Activated T-helper 1 cell treated with anti-CD3 and anti-CD28 coated beads, Interleukin-12 subunit alpha, Interleukin-12 subunit beta, Interleukin-2, Interleukin-4 antibody, amounts not matched to agents 30 ng/mL and 10 ng/mL and 1 ng/mL, durations not matched to agents 14 hours and 24 hours and 36 hours (primary cell): ENCODE measurements around the gene TUBB6. TPM values are rescaled to one million over a fixed set of nuclear protein-coding genes. Genes with fewer than 3 reads are reported as not detected.

ENCODE experiments used
- DNase-seq: peaks from one replicate; pipeline ENCODE4 v3.0.0; 2021; ENCODE audit warnings: low spot score
- H3K27ac Mint-ChIP-seq: one replicate; pipeline ENCODE4 v1.8.0; 2021; ENCODE audit warnings: mild to moderate bottlenecking, mixed read lengths
- H3K27me3 Mint-ChIP-seq: one replicate; pipeline ENCODE4 v1.8.0; 2022; ENCODE audit warnings: mild to moderate bottlenecking, moderate library complexity, mixed read lengths; ENCODE audit not compliant: insufficient read depth
- H3K36me3 Mint-ChIP-seq: one replicate; pipeline ENCODE4 v1.8.0; 2021; ENCODE audit warnings: low read depth, mixed read lengths
- H3K4me1 Mint-ChIP-seq: one replicate; pipeline ENCODE4 v1.8.0; 2021; ENCODE audit warnings: low read depth, mixed read lengths
- H3K4me3 Mint-ChIP-seq: one replicate; pipeline ENCODE4 v1.8.0; 2021; ENCODE audit warnings: mild to moderate bottlenecking, moderate library complexity, mixed read lengths
- H3K9me3 Mint-ChIP-seq: one replicate; pipeline ENCODE4 v1.8.0; 2021; ENCODE audit warnings: mixed read lengths
- intact Hi-C: fragments of 100-400 bp; cut with micrococcal nuclease; formaldehyde crosslinking; loops from one replicate; pipeline ENCODE4 v1.15.1; 2024
- total RNA-seq: library from RNA; stranded (reverse); gene quantifications from 2 replicates; pipeline ENCODE4 v1.2.3, GENCODE V29; 2022

The TUBB6 gene
- total RNA-seq, 1 donor from 2014 or later, result 32.1 TPM

DNA sequence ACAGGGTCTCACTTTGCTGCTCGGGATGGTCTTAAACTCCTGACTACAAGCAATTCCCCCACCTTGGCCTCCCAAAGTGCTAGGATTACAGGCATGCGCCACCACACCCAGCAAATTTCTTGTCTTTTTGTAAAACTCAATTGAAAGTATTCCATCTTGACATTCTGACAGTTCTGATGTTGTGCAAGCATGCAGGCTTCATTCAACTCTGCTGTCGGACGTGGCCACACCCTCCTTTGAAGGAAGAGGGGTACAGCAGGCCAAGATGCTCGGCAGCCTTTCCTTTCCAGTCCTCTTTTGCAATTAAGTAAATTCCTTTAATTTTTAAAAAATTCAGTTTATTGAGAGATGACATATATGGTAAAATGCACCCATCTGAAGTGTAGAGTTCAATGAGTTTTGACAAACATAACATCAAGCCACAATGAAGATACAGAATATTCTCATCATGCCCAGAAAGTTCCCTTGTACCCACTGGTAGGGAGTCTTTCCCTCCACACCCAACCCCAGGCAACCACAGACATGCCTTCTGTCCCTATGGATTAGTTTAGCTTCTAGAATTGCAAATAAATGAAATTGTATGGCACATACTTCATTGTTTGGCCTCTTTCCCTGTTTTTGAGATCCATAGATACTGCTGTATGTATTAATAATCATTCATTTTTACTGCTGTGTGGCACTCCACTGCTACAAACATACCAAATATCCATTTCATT, 33.1 kb downstream of the TUBB6 start:
- intact Hi-C loops, result no loop called here
- H3K27ac Mint-ChIP-seq, result no peak overlapping the region
- no peak overlapping the region for H3K4me3 Mint-ChIP-seq
- H3K4me1 Mint-ChIP-seq, result no peaks in the 10 kb centered on the region
- H3K36me3 Mint-ChIP-seq, result peaks cover 45% of the 10 kb centered on the region
- no peaks in the 10 kb centered on the region for H3K27me3 Mint-ChIP-seq
- no peaks in the 10 kb centered on the region for H3K9me3 Mint-ChIP-seq
- DNase-seq, result no peak

DNA sequence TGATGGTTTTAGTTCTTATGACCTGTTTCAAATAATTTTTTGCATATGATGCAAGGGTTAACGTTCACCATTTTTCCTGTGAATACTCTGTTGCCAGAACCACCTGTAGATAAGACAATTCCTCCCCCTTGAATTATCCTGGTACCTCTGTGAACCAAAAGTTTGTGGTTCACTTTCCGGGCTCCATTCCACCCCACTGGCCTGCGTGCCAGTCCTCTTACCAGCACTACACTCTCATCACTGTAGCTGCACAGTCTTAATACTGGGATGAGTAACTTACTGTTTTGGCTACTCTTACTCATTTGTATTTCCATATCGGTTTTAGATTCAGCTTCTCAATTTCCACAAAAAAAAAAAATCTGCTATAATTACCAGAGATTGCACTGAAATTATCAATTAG, 34.6 kb downstream of the TUBB6 start:
- no peaks in the 10 kb centered on the region for H3K4me1 Mint-ChIP-seq
- intact Hi-C loops, result no loop called here
- H3K4me3 Mint-ChIP-seq, result no peak overlapping the region
- no peak for DNase-seq
- no peak overlapping the region for H3K27ac Mint-ChIP-seq
- H3K9me3 Mint-ChIP-seq, result no peaks in the 10 kb centered on the region
- peaks cover 45% of the 10 kb centered on the region for H3K36me3 Mint-ChIP-seq
- no peaks in the 10 kb centered on the region for H3K27me3 Mint-ChIP-seq

DNA sequence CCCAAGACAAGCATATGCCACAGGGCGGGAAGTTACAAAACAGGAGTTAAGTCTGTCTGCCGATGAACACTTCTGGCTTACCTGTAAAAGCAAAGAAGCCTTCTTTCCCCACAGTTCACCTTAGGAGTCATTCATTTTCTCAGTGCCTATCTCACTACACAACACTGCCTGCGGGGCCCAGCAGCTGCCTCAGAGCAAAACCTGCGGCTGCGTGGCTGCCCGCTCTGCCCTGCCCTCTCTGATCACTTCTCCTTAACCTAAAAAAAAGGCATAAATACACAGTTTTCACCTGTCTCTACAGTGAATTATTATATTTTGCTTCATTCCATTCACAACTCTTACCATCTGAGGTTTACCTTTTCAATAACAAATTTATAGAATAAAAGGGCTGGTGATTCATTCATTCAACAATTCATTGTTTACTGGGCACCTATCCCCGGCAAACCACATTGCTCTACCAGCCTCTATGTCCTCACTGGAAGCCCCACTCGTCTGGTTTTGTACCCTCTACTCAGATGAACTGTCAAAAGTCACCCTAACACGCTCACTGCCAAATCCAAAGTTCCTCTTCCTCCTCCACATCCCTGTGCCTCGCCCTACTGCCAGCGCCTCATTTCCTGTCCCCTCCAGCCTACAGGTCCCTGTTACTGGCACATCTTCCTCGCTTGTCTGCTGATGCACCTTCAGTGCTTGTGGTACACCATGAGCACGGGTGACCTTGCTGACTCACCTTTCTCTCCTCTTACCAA, 37.6 kb downstream of the TUBB6 start:
- Mint-ChIP-seq H3K27ac (no peak overlapping the region), H3K4me3 (no peak overlapping the region), H3K27me3 (no peaks in the 10 kb centered on the region), H3K4me1 (no peaks in the 10 kb centered on the region), H3K9me3 (no peaks in the 10 kb centered on the region), H3K36me3 (peaks cover 49% of the 10 kb centered on the region)
- intact Hi-C loops, result no loop called here
- DNase-seq, result no peak

DNA sequence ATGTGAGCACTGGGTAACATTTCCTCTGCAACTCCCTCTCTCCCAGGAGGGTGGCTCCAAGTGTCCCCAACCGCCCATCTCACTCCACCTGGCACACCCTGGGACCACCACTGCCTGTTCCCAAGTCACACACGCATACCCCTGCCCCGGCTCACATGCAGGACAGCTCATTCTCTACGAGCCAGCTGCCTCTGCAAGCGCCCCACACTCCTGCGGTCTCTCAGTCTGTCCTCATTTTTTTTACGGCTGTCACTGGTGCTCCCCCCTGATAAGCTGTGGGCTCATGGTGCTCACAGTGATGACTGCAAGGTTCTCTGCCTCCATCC, 38.2 kb downstream of the TUBB6 start:
- no peak overlapping the region for H3K4me3 Mint-ChIP-seq
- H3K27ac Mint-ChIP-seq, result no peak overlapping the region
- no peaks in the 10 kb centered on the region for H3K27me3 Mint-ChIP-seq
- no peaks in the 10 kb centered on the region for H3K4me1 Mint-ChIP-seq
- DNase-seq, result no peak
- intact Hi-C loops, result no loop called here
- no peaks in the 10 kb centered on the region for H3K9me3 Mint-ChIP-seq
- H3K36me3 Mint-ChIP-seq, result peaks cover 53% of the 10 kb centered on the region

DNA sequence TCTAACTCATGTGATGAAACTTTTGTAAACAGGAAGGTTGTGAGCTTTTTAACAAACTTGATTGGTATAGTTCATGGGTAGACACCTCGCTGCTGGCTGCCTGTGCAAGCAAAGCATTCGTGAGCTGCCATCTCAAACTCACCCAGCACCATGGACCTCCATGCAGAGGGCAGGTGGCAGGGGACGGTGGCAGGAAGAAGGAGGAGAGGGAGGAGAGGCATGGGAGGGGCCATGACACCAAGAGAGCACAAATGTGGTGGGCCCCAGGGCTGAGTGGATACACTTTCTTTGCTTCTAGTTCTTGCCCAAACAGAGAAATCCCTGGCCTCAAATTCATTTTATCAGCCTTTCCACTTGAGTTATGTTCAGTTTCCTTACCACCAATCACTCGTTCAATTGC, 39.9 kb downstream of the TUBB6 start:
- Mint-ChIP-seq H3K27me3 (no peaks in the 10 kb centered on the region), H3K4me1 (no peaks in the 10 kb centered on the region), H3K27ac (no peak overlapping the region), H3K9me3 (no peaks in the 10 kb centered on the region), H3K4me3 (no peak overlapping the region), H3K36me3 (peaks cover 44% of the 10 kb centered on the region)
- DNase-seq, result no peak
- intact Hi-C loops, result no loop called here

DNA sequence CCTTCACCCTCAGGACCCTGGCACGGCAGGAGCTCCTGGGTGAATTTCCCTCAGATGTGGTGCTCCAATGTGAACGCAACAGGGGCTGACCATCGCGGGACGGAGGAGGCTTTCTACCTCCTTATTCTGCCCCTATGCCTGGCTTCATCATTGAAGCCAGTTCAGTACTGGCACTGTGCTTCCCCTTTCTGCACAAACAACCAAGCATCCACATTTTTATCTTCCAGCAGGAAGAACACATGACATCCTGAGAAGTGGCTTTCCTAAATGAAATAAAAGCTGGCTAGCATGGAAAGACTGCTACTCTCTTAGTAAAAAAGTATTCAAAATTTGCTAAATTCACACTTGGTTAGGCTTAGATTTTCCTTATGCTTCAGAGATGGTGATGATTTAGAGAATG, 44.1 kb downstream of the TUBB6 start:
- Mint-ChIP-seq H3K4me3 (no peak overlapping the region), H3K27me3 (no peaks in the 10 kb centered on the region), H3K27ac (no peak overlapping the region), H3K9me3 (no peaks in the 10 kb centered on the region), H3K4me1 (no peaks in the 10 kb centered on the region), H3K36me3 (peaks cover 36% of the 10 kb centered on the region)
- no peak for DNase-seq
- intact Hi-C loops, result no loop called here

DNA sequence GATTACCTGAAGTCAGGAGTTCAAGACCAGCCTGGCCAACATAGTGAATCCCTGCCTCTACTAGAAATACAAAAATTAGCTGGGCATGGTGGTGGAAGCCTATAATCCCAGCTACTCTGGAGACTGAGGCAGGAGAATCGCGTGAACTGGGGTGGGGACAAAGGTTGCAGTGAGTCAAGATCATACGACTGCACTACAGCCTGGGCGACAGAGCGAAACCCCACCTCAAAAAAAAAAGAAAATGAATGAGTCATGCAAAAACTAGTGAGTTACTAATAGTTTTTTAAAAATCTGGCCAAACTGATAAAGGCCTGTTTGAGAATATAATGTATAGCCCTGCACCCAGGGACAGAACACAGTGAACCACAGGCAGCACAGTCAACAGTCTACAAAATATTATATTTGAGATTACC, 51.5 kb downstream of the TUBB6 start:
- Mint-ChIP-seq H3K27ac (no peak overlapping the region), H3K27me3 (no peaks in the 10 kb centered on the region), H3K36me3 (peaks cover 39% of the 10 kb centered on the region), H3K4me1 (peaks cover 6% of the 10 kb centered on the region), H3K4me3 (no peak overlapping the region), H3K9me3 (no peaks in the 10 kb centered on the region)
- DNase-seq, result no peak
- intact Hi-C loops, result no loop called here

DNA sequence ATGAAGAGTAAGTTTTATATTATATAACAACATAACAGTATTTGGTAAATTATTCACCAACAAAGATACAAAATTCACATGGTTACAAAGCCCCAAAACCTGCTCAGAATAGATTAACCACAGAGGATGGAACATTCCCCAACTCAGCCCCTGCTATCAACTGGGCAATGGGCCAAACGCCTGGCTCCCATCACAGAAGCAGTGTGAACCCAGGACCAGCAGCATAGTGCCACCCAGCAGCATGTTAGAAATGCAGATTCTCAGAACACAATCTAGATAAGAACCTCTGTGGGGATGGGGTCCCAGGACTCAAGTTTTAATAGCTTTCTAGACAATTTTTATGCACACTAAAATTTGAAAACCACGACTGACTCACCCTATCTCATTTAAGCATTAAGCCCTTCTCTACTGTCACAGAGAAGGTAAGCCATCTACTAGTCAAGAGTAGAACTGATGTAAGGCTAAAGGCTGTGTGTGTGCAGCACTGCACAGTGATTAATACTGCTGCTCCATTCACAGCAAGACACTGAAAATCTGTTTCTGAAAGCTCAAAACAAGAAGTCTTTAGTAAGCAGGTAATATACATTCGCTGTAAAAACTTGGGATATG, 53.8 kb downstream of the TUBB6 start:
- H3K4me3 Mint-ChIP-seq, result no peak overlapping the region
- peaks cover 44% of the 10 kb centered on the region for H3K36me3 Mint-ChIP-seq
- no peak overlapping the region for H3K27ac Mint-ChIP-seq
- DNase-seq, result no peak
- intact Hi-C loops, result no loop called here
- no peaks in the 10 kb centered on the region for H3K27me3 Mint-ChIP-seq
- no peaks in the 10 kb centered on the region for H3K9me3 Mint-ChIP-seq
- H3K4me1 Mint-ChIP-seq, result peaks cover 6% of the 10 kb centered on the region

DNA sequence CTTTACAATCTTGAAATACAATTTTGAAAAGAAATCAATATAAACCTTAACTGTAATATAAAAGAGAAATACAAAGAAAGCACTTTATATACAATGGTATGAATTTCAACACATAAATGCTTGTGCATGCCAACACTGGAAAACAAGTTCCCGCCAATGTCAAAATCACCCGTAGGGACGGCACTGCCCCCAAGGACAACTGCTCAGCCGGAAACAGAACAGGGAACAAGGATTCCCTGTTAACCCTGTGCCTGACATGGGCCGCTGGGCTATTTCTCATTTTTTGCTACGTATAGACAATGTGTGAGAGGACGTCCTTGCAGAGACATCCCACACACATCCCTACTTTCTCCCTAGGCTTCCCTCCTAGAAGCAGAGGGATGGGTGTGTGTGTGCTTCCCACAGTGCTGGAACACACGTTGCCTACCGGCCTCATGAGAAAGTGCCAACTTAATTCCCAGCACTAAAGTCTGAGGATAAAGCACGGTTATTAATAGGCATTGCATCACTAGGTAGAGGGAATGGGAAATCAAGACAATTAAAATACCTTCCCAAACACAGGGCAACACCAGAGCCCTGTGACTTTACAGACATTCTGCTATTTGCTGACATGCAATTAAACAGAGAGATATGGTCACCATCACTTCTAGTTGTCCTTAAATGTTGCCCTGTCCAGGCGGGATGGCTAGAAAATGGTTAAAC, 54.6 kb downstream of the TUBB6 start:
- DNase-seq, result no peak
- H3K36me3 Mint-ChIP-seq, result peaks cover 48% of the 10 kb centered on the region
- no peak overlapping the region for H3K4me3 Mint-ChIP-seq
- intact Hi-C loops, result no loop called here
- no peaks in the 10 kb centered on the region for H3K27me3 Mint-ChIP-seq
- H3K9me3 Mint-ChIP-seq, result no peaks in the 10 kb centered on the region
- peaks cover 6% of the 10 kb centered on the region for H3K4me1 Mint-ChIP-seq
- H3K27ac Mint-ChIP-seq, result no peak overlapping the region

DNA sequence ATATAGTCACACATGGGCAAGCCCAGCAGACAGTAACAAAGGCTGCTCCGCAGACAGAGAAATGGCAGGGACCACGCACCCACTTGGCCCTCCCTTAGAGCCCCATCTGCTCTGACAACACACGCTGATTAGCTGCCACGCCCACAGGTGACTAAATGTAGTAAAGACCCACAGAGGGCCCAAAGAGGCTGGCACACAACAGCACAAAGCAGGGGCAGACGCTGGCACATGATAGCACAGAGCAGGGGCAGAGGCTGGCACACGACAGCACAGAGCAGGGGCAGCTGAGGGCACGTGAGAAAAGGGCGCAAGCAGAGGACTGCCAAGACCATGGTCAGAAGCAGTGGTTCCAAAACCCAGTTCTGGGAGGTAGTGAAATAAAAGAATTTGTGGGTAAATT, 58.3 kb downstream of the TUBB6 start:
- H3K36me3 Mint-ChIP-seq, result peaks cover 43% of the 10 kb centered on the region

DNA sequence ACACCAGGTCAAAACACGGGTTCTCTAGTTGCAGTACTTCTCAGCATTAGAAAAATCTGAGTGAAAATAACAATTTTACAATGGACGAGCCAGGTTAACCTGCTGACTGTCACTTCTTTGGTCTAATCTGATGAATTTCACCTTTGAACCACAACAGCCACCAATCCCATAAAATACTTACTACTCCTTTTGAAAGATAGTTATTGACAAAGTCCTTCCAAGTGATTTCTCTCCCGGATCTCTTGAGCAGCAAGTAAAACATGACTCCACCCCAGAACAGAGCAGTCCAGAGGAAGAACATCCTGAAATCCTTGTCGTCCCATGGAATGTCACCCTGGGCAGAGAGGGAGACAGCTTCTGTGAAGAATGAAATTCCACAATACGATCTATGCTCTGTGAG, 58.7 kb downstream of the TUBB6 start:
- DNase-seq, result no peak
- Mint-ChIP-seq H3K4me1 (peaks cover 11% of the 10 kb centered on the region), H3K9me3 (no peaks in the 10 kb centered on the region), H3K27ac (no peak overlapping the region), H3K36me3 (peaks cover 43% of the 10 kb centered on the region), H3K4me3 (no peak overlapping the region), H3K27me3 (no peaks in the 10 kb centered on the region)
- intact Hi-C loops, result no loop called here

More for the DNA sequence above, 58.3 kb downstream of the TUBB6 start:
- intact Hi-C loops, result no loop called here
- H3K4me1 Mint-ChIP-seq, result peaks cover 8% of the 10 kb centered on the region
- H3K27me3 Mint-ChIP-seq, result no peaks in the 10 kb centered on the region
- no peak for DNase-seq
- H3K4me3 Mint-ChIP-seq, result no peak overlapping the region
- H3K9me3 Mint-ChIP-seq, result no peaks in the 10 kb centered on the region
- no peak overlapping the region for H3K27ac Mint-ChIP-seq

DNA sequence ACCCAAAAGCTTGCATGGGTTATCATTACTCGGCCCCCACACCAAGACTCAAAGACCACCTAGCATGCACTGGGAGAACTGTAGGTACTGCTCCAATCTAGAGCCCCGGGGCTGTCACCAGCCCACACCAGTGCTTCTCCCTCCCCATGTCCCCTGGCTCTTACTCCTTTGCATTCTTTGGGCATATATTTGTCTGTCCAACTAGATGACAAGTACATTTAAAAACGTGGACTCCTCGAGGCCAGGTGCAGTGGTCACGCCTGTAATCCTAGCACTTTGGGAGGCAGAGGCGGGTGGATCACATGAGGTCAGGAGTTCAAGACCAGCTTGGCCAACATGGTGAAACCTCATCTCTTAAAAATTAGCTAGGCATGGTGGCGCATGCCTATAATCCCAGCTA, 61.2 kb downstream of the TUBB6 start:
- H3K4me1 Mint-ChIP-seq, result peaks cover 27% of the 10 kb centered on the region
- no peaks in the 10 kb centered on the region for H3K9me3 Mint-ChIP-seq
- DNase-seq, result no peak
- no peak overlapping the region for H3K4me3 Mint-ChIP-seq
- intact Hi-C loops, result no loop called here
- H3K27me3 Mint-ChIP-seq, result no peaks in the 10 kb centered on the region
- H3K27ac Mint-ChIP-seq, result no peak overlapping the region
- H3K36me3 Mint-ChIP-seq, result peaks cover 36% of the 10 kb centered on the region

DNA sequence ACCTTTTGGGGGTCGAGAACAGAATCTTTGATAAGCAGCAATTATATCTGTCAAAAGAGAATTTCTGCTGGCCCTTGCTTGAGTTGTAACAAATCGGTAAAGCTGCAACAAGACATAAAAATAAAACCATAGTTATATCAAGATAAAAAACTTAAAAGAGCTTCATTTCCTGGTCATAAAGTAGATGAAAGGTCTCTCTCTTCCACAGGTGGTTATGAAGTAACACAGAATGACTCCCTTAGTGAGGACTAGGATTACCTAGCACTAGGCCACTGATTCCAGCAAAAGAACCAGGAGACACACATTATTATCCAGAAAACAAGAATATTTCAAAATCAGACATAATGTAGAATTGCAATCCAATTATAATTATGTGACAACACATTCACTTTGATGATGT, 63.5 kb downstream of the TUBB6 start:
- DNase-seq, result no peak
- intact Hi-C loops, result no loop called here
- H3K4me1 Mint-ChIP-seq, result peaks cover 36% of the 10 kb centered on the region
- H3K36me3 Mint-ChIP-seq, result peaks cover 32% of the 10 kb centered on the region
- no peak overlapping the region for H3K27ac Mint-ChIP-seq
- H3K27me3 Mint-ChIP-seq, result no peaks in the 10 kb centered on the region
- no peak overlapping the region for H3K4me3 Mint-ChIP-seq
- H3K9me3 Mint-ChIP-seq, result no peaks in the 10 kb centered on the region
